ENCODE results near the gene PRKCB. TPM values are rescaled to one million over a fixed set of nuclear protein-coding genes. Genes with fewer than 3 reads are reported as not detected.

The PRKCB gene
- total RNA-seq, 2 donors from 2014 or later = 2.9 to 28.6 TPM

DNA sequence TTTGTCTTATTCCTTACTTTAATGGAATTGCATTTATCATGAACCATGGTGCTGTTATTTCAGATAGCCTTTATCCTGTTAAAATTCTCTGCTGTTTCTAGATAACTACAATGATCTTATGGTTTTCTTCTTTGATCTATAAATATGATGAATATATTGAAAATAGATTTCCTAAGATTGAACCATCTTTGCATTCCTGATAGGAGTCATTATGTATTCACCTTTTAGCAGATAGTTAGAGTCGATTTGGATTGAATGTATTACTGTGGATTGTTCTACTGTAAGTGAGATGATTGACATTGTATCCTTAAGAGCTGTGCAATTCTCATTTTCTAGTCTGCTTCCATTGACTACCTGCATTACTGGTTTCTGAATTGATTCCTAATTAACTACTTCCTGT is 255.3 kb downstream of the PRKCB start:
- Histone ChIP-seq H3K4me1 (replicated peaks) (no peaks in the 10 kb centered on the region), H3K36me3 (no peaks in the 10 kb centered on the region), H3K27me3 (replicated peaks; ENCODE audit: insufficient read depth) (no peaks in the 10 kb centered on the region), H3K4me3 (no peak overlapping the region), H3K9me3 (no peaks in the 10 kb centered on the region), H3K27ac (no peak overlapping the region)
- DNase-seq (ENCODE audit: low spot score) = no peak
- TF ChIP-seq, protein P1, sequence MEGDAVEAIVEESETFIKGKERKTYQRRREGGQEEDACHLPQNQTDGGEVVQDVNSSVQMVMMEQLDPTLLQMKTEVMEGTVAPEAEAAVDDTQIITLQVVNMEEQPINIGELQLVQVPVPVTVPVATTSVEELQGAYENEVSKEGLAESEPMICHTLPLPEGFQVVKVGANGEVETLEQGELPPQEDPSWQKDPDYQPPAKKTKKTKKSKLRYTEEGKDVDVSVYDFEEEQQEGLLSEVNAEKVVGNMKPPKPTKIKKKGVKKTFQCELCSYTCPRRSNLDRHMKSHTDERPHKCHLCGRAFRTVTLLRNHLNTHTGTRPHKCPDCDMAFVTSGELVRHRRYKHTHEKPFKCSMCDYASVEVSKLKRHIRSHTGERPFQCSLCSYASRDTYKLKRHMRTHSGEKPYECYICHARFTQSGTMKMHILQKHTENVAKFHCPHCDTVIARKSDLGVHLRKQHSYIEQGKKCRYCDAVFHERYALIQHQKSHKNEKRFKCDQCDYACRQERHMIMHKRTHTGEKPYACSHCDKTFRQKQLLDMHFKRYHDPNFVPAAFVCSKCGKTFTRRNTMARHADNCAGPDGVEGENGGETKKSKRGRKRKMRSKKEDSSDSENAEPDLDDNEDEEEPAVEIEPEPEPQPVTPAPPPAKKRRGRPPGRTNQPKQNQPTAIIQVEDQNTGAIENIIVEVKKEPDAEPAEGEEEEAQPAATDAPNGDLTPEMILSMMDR (IDR thresholded peaks at IDR 0.05) = no peak
- TF ChIP-seq POLR2A (IDR thresholded peaks at IDR 0.05) = no peak
- TF ChIP-seq POLR2AphosphoS5 (IDR thresholded peaks at IDR 0.05) = no peak
- WGBS = 74% methylated on average over 1 of the region's 1 CpG
- intact Hi-C loops (cut with DNase I) = no loop called here

DNA sequence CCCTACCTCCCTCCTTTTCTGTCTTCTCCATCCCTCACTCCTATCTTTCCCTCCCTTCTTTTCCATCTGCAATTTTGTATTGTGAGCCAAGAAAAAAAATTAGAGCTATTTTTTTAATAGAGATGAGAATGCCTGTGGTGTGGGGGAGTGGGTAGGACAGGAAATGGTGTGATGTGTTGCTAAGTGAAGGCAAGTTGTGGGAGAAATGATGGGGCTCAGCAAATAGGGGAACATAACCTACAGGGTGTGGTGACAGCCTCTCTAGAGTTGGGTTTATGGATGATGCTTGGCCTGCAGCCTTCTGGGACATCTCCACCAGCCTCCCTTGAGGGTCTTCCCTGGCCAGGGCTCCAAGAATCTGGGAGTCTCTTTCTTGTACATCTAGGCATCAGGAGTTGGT is 257.3 kb downstream of the PRKCB start:
- no peak overlapping the region for H3K27ac ChIP-seq
- intact Hi-C loops (cut with DNase I) = no loop called here
- TF ChIP-seq POLR2A (IDR thresholded peaks at IDR 0.05) (no peak), POLR2AphosphoS5 (IDR thresholded peaks at IDR 0.05) (no peak)
- TF ChIP-seq, protein P1 (IDR thresholded peaks at IDR 0.05) = no peak
- no peaks in the 10 kb centered on the region for H3K9me3 ChIP-seq
- no peaks in the 10 kb centered on the region for H3K4me1 ChIP-seq (replicated peaks)
- no peak for DNase-seq (ENCODE audit: low spot score)
- H3K4me3 ChIP-seq = no peak overlapping the region
- H3K36me3 ChIP-seq = no peaks in the 10 kb centered on the region
- no peaks in the 10 kb centered on the region for H3K27me3 ChIP-seq (replicated peaks; ENCODE audit: insufficient read depth)

DNA sequence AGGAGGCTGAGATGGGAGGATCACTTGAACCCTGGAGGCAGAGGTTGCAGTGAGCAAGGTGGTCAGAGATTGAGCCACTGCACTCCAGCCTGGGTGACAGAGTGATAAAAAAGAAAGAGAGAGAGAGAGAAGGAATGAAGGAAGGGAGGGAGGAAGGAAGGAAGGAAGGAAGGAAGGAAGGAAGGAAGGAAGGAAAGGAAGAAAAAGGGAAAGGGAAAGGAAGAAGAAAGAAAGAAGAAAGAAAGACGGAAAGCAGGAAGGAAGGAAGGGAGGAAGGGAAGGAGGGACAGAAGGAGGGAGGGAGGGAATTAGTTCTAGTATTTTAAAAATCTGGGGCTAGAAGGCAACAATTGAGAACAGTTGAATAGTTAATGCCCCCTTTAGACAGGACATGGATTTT is 258.9 kb downstream of the PRKCB start:
- H3K36me3 ChIP-seq = no peaks in the 10 kb centered on the region
- H3K27ac ChIP-seq = no peak overlapping the region
- no peaks in the 10 kb centered on the region for H3K9me3 ChIP-seq
- H3K4me1 ChIP-seq (replicated peaks) = no peaks in the 10 kb centered on the region
- intact Hi-C loops (cut with DNase I) = no loop called here
- no peak overlapping the region for H3K4me3 ChIP-seq
- DNase-seq (ENCODE audit: low spot score) = no peak
- WGBS = 100% methylated on average over 1 of the region's 1 CpG
- no peaks in the 10 kb centered on the region for H3K27me3 ChIP-seq (replicated peaks; ENCODE audit: insufficient read depth)
- TF ChIP-seq, protein P1 (IDR thresholded peaks at IDR 0.05) = no peak
- TF ChIP-seq POLR2AphosphoS5 (IDR thresholded peaks at IDR 0.05) (no peak), POLR2A (IDR thresholded peaks at IDR 0.05) (no peak)

DNA sequence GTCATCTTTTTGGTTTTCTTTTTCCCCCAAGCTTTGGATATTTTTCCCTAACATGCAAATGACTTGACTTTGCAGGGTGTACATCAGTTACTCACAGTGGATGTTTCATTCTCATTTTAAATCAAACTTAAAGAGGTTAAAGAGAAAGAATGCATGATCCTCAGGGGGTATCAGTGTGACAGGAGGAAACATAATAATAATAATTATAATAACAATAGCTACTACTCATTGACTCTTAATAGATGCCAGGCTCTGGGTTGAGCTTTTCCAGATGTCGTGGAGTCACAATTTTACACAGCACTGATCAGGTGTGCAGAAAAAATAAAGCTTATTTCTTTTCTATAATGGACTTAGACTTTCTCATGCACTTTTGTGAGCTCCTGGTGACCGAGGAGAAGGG is 263.1 kb downstream of the PRKCB start:
- H3K9me3 ChIP-seq = no peaks in the 10 kb centered on the region
- intact Hi-C loops (cut with DNase I) = no loop called here
- H3K27ac ChIP-seq = no peak overlapping the region
- no peaks in the 10 kb centered on the region for H3K4me1 ChIP-seq (replicated peaks)
- TF ChIP-seq, protein P1 (IDR thresholded peaks at IDR 0.05) = no peak
- TF ChIP-seq POLR2AphosphoS5 (IDR thresholded peaks at IDR 0.05) = no peak
- no peak for TF ChIP-seq POLR2A (IDR thresholded peaks at IDR 0.05)
- H3K36me3 ChIP-seq = no peaks in the 10 kb centered on the region
- no peak for DNase-seq (ENCODE audit: low spot score)
- 40% methylated on average over 2 of the region's 2 CpGs for WGBS
- H3K4me3 ChIP-seq = no peak overlapping the region
- H3K27me3 ChIP-seq (replicated peaks; ENCODE audit: insufficient read depth) = no peaks in the 10 kb centered on the region

DNA sequence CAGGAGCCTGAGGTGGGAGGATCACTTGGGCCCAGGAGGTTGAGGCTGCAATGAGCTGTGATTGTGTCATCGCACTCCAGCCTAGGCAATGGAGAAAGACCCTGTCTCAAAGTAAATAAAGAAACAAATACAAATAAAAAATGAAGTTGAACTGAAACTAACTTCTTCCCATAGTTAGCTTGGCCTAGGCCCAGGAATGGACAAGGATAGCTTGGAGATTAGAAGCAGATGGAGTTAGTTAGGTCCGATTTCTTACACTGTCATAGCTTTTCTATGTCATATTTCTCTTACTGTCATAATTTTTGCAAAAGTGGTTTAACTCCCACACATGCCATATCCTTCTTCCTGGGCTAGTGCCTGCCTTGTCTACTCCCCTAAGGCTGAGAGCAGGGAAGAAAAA is 265.6 kb downstream of the PRKCB start:
- H3K27ac ChIP-seq = no peak overlapping the region
- H3K36me3 ChIP-seq = no peaks in the 10 kb centered on the region
- no peaks in the 10 kb centered on the region for H3K9me3 ChIP-seq
- no peak overlapping the region for H3K4me3 ChIP-seq
- no peaks in the 10 kb centered on the region for H3K4me1 ChIP-seq (replicated peaks)
- no peaks in the 10 kb centered on the region for H3K27me3 ChIP-seq (replicated peaks; ENCODE audit: insufficient read depth)
- intact Hi-C loops (cut with DNase I) = no loop called here
- TF ChIP-seq, protein P1 (IDR thresholded peaks at IDR 0.05) = no peak
- TF ChIP-seq POLR2A (IDR thresholded peaks at IDR 0.05) = no peak
- no peak for DNase-seq (ENCODE audit: low spot score)
- 76% methylated on average over 2 of the region's 2 CpGs for WGBS
